Middle frontal gyrus (tissue), 1 donor: ENCODE measurements around the gene DHX34.

ENCODE experiments used
- DNase-seq: peaks from one replicate; pipeline ENCODE4 v3.0.0-alpha.2; 2015; ENCODE audit warnings: low spot score; ENCODE audit errors: extremely low spot score

The DHX34 gene

DNA sequence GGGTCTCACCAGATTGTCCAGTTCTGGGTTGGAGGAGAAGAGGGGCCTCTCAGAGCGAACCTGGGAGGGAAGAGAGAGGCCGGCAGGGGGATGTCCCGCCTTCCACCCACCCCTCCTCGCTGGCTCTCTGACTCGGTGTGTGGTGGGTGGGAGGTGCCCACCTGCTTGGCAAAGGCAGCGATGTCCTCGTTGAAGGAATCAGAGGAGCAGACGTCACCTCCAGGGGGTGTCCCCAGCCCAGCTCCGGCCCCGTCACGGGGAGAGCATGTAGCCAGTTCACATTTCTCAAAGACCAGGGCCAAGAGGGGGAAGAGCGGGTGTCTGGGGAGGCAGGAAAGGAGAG lies 67.5 kb downstream of the DHX34 start:
- no peak for DNase-seq

- DNase-seq, result no peak
Observed at GRCh38 chr19:47417107-47417745, 68.1 kb downstream of the DHX34 start.

- DNase-seq, result no peak
Observed at GRCh38 chr19:47417746-47418691, 68.9 kb downstream of the DHX34 start.

GRCh38 chr19:47418692-47419029 lies 69.5 kb downstream of the DHX34 start:
- DNase-seq, result no peak

- no peak for DNase-seq
Observed at GRCh38 chr19:47419030-47419783, 70.1 kb downstream of the DHX34 start, which contains the start of gene MEIS3. Gene MEIS3 (minus strand): TSS chr19:47419527. CDS start chr19:47419081, 446 bp downstream.

GRCh38 chr19:47419789-47420188 lies 70.7 kb downstream of the DHX34 start:
- DNase-seq, result no peak

GRCh38 chr19:47421244-47421786 lies 72.2 kb downstream of the DHX34 start:
- DNase-seq, result no peak

DNA sequence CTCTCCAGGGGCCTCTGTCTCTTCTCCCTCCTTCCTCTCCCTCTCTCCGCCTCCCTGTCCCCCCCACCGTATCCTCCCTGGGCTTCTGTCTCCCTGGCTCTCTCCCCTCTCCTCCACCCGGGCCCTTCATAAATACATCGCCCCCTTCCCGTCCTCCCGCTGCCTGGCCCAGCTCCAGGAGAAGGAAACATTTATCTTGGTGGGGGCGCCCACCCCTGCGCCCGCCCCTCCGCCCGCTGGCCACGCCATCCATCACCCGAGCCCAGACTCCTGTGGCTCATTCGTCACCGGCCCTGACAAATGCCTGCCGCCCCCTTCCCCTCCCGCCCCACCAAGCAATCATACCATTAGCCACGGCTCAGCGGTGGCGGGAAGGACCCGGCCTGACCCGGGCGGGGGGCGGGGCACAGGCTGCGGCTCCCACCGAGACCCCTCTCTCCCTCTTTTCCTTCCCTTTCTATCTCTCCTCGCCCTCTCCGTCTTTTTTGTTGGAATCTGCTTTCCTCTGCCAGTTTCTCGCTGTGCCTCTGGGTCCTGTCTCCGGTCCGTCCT lies 72.8 kb downstream of the DHX34 start:
- no peak for DNase-seq

DNA sequence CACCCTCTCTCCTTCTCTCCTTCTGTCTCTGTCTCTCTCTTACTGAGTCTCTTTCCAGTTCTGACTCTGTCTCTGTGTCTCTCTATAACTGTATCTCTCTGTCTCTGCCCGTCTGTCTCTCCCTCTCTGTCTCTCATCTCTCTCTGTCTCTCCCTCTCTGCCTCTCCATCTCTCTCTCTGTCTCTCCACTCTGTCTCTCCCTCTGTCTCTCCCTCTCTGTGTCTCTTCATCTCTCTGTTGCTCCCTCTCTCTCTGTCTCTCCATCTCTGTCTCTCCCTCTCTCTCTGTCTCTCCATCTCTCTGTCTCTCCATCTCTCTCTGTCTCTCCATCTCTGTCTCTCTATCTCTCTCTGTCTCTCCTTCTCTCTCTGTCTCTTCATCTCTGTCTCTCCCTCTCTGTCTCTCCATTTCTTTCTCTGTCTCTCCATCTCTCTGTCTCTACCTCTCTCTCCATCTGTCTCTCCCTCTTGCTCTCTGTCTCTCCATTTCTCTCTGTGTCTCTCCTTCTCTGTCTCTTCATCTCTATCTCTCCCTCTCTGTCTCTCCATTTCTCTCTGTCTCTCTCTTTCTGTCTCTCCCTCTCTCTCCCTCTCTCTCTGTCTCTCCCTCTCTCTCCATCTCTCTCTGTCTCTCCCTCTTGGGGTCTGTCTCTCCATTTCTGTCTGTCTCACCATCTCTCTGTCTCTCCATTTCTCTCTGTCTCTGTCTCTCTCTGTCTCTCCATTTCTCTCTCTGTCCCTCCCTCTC lies 73.5 kb downstream of the DHX34 start:
- no peak for DNase-seq

- no peak for DNase-seq
Observed at GRCh38 chr19:47423203-47423882, 74.2 kb downstream of the DHX34 start.

DNA sequence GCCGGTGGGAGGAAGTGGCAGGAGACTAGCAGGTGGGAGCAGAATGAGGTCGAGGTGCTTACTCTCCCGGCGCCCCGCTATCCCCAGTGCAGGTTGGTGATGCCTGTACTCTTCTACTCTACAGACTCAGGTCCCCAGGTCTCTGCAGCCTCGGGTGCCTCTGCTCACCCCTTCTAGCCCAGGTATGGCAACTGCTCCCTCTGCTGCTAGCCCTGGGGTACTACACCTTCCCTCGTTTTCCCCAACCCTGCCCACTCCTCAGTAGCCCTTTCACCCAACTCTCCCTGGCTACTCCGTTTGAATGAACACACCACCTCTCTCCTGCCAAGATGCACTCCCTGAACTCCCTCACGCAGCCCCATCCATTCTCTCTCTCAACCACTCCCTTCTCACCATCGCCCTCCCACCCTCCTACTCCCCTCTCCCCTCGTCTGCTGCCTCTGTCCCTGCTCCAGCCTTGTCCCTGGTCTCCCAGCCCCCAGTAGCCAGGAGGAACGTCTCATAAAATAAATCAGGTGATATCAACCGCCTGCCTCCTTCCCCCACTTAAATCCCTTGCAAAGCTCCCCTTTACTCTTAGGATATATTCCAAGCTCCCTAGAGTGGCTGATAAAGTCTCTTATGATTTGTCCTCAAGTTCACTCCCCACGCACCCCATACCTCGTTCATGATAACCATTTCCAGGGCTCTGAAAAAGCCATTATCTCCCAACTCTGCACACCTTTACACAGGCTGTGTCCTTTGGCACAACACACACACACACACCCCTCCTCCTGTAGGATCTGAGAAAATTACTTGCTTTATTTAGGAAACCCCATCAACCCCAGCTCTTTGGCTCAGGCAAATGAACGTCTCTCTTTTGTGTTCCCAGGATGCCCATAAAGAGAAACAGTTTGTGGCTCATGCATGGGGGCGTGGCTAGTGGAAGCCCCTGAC lies 78.4 kb downstream of the DHX34 start:
- no peak for DNase-seq

DNA sequence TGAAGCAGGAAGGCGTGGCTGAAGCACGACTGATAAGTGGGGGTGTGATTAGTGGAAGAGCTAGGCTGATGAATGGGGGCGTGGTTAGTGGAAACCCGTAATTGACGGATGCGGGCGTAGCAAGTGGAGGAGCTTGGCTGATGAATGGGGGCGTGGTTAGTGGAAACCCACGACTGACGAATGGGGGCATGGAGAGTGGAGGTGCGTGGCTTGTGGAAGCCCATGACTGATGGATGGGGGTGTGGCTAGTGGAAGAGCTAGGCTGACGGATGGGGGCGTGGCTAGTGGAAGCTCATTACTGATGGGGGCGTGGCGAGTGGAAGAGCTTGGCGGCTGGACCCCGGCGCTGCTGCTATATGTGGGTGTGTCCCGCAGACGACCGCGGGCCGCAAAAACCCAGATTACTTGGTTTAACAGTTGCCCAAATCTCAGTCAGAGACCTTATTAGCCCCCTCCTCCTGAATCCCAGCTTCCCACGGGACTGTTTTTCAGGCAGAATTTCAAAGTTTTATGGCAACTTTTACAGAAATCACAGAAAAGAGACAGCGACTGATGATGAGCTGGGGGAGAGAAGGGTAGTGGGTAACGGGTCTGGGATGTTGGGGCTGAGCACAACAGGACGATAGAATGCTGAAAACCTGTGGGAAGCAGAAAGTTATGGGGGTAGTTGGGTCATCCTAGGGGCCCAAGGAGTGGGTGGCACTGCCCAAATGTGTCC lies 79.2 kb downstream of the DHX34 start:
- DNase-seq, result peak; percentile 88

- no peak for DNase-seq
Observed at GRCh38 chr19:47429140-47429793, 80.2 kb downstream of the DHX34 start.

- DNase-seq, result no peak
Observed at GRCh38 chr19:47430041-47430802, 81.1 kb downstream of the DHX34 start.

DNA sequence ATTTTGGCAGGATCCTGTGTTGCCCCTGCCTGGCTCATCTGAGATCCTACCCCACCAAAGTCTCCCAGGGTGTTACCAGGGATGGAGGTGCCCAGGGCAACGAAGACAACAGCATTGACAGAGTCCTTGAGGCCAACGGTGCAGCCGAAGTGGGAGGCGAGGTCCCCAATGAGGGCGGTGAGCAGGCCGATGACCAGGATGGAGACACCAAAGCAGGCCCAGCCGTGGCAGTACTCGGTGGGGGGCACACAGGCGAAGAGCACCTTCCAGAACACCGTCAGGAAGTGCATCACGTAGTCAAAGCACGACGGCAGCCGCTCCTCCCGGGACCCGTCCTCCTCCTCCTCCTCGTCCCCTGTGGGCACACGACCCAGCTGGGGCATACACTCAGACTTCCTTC lies 83.0 kb downstream of the DHX34 start:
- no peak for DNase-seq
